Epithelial cell of esophagus (primary cell): Measurements from ENCODE around the gene PPP1CA.

ENCODE experiments used
- DNase-seq: peaks from one replicate; pipeline ENCODE4 v3.0.0; 2010; ENCODE audit warnings: low read depth
- H3K4me3 ChIP-seq: 2 replicates; pipeline ENCODE4 v1.5.1; 2011; ENCODE audit warnings: mild to moderate bottlenecking, low read length, control low read depth
- TF ChIP-seq, protein P1 (sequence below): IDR thresholded peaks from 2 replicates; pipeline ENCODE4 v1.5.1; 2011; ENCODE audit warnings: low read depth, mild to moderate bottlenecking, low read length, control low read depth, inconsistent platforms; ENCODE audit not compliant: insufficient read depth; ENCODE audit errors: missing control alignments

Gene PPP1CA

DNA sequence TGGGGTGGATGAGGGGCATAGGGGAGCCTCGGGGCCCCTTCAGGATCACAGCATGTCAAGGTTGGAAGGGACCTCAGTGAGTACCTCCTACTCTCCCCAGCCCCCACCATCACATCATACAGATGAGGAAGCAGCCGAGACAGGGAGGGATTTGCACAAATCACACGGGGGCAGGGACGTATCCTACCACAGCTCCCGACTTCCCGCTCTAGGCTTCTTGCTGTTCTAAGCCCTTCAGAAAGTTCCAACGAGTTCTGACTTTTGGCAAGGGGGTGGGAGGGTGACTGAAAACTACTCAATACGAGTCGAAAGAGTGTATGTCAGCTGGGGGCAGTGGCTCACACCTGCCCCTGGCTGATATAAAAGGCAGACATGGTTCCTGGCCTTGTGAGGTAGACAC lies 14.6 kb downstream of the PPP1CA start:
- no peak for DNase-seq
- TF ChIP-seq, protein P1, sequence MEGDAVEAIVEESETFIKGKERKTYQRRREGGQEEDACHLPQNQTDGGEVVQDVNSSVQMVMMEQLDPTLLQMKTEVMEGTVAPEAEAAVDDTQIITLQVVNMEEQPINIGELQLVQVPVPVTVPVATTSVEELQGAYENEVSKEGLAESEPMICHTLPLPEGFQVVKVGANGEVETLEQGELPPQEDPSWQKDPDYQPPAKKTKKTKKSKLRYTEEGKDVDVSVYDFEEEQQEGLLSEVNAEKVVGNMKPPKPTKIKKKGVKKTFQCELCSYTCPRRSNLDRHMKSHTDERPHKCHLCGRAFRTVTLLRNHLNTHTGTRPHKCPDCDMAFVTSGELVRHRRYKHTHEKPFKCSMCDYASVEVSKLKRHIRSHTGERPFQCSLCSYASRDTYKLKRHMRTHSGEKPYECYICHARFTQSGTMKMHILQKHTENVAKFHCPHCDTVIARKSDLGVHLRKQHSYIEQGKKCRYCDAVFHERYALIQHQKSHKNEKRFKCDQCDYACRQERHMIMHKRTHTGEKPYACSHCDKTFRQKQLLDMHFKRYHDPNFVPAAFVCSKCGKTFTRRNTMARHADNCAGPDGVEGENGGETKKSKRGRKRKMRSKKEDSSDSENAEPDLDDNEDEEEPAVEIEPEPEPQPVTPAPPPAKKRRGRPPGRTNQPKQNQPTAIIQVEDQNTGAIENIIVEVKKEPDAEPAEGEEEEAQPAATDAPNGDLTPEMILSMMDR = no peak
- H3K4me3 ChIP-seq = no peak overlapping the region

DNA sequence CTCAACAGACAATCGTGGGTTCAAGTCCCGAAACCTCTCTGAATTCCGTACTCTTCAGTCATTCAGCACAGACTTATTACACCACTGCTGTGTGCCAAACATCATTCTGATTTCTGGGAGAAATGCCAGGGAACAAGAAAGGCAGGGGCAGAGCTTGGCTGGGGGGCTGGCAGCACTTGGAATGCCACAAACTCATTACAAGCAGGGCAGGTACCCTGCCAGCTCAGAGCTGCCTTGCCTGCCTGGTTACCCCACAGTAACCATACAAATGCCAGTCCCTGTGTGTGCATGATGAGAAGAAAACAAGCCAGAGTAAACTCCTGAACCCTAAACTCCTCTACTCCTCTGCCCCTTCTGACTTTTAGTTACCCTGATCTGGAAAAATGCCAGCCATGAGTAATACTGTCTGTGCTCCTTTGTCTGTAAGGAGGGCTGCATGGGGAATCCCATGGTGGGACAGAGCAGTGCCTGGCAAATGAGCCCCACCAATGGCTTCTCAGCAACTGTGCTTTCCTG lies 16.7 kb downstream of the PPP1CA start:
- TF ChIP-seq, protein P1 = no peak
- peak; percentile 74 for DNase-seq
- no peak overlapping the region for H3K4me3 ChIP-seq

DNA sequence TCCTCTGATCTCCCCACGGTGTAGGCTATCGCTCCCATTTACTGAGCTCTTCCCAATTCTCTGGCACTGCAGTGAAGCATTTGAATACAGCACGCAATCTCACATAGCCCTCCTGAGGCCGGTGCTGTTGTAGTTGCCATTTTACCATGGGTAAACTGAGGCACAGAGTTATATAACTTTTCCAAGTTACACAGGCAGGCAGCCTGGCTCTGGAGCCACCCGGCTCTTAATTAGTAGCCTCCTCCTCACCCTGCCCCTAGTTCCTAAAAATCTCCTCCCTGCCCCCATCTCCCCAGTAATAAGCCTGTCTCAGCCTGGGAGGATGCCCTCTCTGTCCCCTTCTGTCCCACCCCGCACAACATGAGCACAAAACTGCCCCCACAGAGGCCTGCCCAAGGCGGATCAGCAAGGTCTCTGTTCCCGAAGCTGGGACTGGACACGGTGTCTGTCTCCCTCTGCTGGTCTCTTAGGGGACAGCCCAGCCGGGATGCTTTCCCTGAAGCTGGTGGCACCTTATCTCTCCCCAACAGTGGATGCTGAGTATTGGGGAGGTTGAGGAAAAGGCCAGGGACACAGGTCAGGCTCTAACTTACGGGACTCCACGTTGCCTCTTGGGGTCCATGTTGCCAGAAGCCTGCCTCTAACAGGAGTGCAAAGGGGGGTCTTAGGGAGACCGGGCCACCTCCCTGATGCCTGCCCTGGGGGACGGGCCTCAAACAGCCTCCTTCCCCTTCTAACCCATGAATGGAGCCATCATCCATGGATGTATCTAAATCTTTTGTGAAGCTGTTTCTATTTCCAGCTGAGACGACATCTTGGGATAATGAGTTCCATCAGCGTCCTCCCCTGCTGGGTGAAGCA lies 19.2 kb downstream of the PPP1CA start:
- TF ChIP-seq, protein P1 = peak; percentile 99
- no peak overlapping the region for H3K4me3 ChIP-seq
- DNase-seq = peak; percentile 79

DNA sequence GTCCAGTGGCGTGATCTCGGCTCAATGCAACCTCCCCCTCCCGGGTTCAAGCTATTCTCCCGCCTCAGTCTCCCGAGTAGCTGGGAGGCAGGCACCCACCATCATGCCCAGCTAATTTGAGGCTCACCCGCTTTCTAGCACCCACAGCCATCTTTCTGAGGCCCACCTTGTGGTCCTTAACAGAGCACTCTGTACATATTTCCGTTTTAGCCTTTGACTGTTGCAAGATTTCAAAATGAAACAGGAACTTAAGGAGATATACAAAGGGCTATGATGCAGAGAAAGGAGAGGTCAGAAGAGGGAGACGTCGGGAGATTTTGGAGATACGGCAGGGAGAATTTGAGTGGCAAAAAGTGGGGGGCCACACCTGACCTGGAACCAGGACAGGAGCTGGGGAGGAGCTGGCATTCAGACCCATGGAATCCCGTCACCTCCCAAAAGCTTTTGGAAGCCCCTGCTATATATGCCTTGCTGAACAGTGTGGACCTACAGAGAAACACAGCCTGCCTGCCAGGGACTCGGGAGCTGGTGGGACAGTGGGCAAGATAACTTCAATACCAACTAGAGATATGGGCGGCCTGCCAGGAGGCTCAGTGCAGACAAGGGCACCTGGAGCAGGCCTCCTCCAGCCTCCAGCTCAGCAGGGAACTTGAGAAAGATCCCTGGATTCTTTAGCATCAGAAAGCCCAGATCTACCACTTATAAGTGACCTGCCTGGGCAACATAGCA lies 20.2 kb downstream of the PPP1CA start:
- DNase-seq = no peak
- TF ChIP-seq, protein P1 = no peak
- no peak overlapping the region for H3K4me3 ChIP-seq

DNA sequence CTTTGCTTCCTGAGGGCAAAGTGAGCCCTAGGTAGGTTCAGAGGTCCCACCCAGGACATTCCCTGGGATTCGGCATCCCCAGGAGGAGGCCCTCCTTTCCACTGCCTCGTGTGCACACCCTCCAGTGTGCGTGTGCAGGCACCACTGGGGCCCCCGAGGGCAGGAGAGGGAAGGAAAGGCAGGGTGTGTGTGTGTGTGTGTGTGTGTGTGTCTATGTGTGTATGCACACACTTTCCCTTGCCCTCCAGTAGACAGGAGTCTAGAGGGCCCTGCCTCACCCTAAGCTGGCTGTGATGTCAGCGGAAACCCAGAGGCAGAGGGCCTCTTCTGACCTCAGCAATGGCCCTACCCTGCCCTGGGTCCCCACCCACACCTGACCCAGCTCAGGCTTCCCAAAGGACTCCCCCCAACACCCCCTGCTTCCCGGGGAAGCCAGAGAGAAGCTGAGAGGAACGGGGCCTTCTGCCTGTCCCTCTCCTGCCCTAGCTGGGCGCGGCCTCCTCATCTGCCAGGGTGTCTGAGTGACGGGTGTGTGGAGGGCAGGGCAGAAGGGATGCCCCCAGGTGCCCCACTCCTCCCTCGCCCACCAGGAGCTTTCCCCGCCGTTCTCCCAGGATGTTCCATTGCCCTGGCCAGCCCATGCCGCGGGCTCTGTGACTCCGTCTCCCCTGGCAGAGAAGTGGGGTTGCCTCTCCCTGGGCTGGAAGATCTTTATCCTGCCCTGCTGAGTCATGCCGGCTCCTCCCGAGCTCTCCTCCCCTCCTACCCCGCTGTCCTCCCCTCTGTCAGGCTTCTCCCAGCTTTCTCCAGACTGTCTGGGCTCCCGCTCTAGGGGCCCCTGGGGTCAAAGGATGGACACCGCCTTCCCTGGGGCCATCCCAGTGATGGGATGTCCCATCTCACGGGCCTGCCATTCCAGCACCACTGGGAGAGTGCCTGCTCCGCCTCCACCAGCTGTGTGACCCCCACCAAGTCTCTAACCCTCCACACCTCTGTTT lies 22.3 kb downstream of the PPP1CA start:
- TF ChIP-seq, protein P1 = no peak
- peak; percentile 74 for DNase-seq
- H3K4me3 ChIP-seq = no peak overlapping the region

DNA sequence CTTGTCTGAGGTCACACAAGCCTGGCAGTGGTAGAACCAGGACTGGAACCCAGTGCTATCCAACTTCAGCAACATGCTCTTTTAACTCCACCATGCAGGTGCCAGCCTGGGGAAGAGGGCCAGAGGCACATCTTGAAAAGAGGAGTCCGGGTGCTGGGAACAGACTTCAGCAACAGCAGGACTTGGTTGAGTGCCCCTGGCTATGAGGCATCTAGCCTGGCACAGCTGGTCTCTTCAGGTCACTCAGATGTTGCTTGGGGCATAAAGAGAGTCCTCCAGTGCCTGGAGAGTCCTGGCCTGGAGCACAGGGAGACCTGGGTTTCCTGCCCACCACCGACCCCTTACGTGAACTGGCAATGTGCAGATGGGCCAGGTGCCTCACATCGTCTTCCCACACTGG lies 23.1 kb downstream of the PPP1CA start:
- DNase-seq = no peak
- H3K4me3 ChIP-seq = no peak overlapping the region
- TF ChIP-seq, protein P1 = no peak
